Measurements from ENCODE around the gene EGFL8. TPM values are rescaled to one million over a fixed set of nuclear protein-coding genes. Genes with fewer than 3 reads are reported as not detected.
"Not testable (repeated sequence)": the region's sequence is repeated elsewhere in the genome, so short reads cannot be mapped to it uniquely, and the experiment has no call there.

Gene EGFL8
- total RNA-seq, 1 experiment from 2014 or later = 2.8 TPM

DNA sequence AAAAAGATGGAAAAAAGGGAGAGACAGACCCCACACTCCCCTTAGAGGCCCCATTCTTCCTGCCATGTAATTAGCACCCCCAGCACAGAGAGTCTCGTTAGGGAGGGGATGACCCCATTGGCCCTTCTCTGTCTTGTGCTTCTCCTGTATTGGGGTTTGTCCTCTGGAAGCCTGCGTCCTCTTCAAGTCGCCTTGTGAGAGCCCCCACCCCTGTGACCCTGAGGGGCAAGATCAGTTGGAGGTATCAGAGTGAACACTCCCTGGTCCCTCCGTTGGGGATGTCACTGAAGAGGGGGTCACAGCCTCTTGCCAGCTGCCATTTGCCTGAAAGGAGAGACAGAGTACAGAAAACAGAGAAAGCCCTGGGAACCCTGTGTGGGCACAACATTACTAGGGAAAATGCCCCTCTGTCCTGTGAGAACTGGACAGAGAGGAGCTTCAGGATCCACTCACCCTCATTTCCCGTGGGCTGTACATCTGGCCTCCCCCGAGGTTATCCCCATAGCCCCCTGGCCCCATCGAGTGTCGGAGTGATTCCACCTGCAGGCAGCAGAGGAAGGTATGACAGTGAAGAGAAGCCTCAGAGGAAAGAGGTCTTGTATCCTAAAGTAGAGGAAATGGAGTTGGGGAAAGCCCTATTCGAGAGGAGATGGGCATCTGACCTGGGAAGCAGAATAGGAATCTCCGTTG lies 21.9 kb downstream of the EGFL8 start:
- H3K4me3 ChIP-seq, DNase-seq, H3K36me3 ChIP-seq: not testable (repeated sequence)

DNA sequence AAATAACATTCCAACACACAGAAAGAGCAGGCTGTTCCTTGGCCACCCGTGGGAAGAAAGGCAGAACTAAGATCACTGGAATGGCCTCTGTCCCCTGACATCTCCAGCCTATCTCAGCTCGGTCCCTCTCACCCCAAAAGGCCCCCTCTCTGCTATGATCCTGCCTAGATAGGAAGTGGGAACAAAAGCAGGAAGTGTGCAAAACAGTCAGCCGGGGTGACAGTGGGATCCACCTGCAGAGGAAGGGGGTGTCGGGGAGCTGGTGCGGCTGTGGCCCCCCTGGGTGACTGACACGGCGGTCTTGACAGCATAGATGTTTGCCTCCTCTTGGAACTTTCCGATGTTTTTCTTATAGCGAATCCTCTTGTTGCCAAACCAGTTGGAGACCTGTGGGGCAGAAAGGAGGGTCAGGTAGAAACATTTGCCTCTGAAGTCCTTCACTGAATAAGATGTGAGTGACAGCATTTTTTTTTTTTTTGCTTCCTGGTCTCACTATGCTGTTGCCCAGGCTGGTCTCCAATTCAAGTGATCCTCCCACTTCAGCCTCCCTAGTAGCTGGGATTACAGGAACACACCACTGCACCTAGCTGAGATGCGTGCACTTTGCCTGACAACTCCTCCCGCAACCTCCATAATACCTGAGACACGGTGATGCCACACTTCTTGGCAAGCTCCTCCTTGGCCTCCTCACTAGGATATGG lies 22.8 kb downstream of the EGFL8 start:
- DNase-seq = no peak
- Histone ChIP-seq H3K4me3 (no peak overlapping the region), H3K36me3 (peaks cover 5% of the 10 kb centered on the region; the same call in 1 of the 2 replicates), H3K9me3 (no peaks in the 10 kb centered on the region), H3K27me3 (no peaks in the 10 kb centered on the region)

More for the DNA sequence above, 21.9 kb downstream of the EGFL8 start:
- H3K9me3 ChIP-seq, H3K27me3 ChIP-seq: not testable (repeated sequence)

DNA sequence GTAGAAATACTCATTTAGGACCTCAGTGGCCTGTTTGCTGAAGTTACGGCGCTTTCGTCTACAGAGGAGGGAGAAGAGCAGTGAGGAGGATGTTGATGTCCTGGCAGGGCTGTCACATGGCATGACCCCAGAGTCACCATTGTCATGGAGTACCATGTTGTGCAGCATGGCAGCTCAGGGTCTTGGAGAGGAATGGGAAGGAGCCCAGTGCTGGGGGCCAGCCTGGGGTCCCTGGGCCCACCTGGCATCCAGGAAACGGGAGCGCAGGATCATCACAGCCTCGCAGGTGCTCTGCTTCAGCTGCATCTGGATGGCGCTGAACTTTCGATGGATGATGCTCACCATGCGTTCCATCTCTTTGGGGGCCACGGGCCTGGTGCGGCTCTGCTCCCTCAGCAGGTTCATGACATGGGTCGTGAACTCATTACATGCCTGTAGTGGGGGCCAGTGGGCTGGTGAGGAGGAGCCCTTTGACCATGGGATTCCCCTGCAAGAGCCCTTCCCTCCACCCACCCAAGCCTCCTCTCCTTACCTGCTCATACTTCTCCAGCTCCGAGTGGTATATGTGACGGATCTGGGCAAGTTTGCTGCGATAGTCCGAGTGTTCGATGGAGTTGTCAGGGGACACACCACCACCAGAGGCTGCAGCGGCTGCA lies 23.5 kb downstream of the EGFL8 start:
- H3K4me3 ChIP-seq, H3K27me3 ChIP-seq, H3K36me3 ChIP-seq, DNase-seq, H3K9me3 ChIP-seq: not testable (repeated sequence)

DNA sequence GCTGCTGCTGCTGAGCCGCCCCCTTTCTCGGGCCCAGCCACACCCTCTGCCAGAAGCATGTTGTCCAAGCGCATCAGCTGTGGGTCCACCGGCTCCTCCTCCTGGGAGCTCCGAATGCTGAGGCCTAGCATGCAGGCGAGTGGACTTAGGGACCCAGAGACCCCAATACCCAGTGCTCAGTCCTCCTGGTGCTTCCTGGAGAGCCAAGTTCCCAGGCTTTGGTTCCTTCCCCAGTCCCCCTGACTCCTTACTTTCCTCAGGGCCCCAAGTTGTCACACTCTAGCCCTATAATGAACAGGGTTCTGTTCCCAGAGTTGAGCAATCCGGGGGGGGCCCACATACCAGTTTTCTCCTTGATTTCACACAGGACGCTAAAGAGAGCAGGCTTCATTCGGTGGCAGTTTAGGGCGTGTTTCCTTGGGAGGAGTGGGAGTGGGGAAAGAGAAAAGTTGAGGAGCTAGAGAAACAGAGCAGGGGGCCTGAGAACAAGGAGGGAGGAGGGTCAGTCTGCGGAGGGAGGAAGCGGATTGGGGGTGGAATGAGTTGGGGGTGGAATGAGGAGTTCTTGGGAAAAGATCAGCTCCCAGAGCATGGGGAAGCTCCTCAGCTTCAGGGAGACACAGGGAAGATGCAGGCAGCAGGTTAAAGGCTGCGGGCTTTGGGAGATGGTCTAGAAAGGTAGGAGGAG lies 24.1 kb downstream of the EGFL8 start:
- H3K9me3 ChIP-seq = no peaks in the 10 kb centered on the region
- peaks cover 5% of the 10 kb centered on the region; the same call in 1 of the 2 replicates for H3K36me3 ChIP-seq
- no peaks in the 10 kb centered on the region for H3K27me3 ChIP-seq
- no peak for DNase-seq
- peak overlapping the region; percentile 59 for H3K4me3 ChIP-seq

DNA sequence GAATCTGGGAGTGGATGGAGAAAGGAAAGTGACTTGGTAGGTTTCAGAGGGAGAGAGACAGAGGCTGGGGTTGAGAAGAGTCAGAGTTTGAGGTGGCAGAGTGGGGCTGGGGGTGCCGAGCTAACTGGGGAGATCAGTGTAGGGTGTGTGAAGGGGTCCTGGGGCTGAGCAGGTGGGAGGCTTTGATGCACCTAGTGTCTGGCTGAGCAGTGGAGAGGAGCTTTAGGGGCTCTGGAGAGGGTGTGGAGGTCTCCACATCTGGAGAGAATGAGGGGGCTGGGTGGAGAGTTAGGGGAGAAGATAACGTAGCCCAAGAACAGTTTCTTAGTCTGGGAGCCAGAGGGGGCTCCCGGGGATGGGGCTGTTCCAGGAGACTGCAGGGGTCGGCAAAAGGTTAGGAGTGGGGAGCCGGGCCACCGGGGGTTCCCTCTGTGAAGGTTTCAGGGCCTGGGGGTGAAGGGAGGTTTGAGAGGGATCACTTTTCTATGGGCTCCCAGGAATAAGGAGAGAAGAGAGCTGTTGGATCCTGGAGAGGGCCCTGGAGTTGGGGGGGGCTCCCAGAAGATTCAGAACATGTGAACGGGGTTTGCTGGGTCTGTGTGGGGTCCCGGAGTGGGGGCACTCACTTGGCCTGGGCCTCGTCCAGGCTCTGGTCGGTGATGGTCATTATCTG lies 24.8 kb downstream of the EGFL8 start:
- DNase-seq = no peak
- H3K27me3 ChIP-seq = no peaks in the 10 kb centered on the region
- no peaks in the 10 kb centered on the region for H3K9me3 ChIP-seq
- peak overlapping the region; percentile 59 for H3K4me3 ChIP-seq
- peaks cover 5% of the 10 kb centered on the region; the same call in 1 of the 2 replicates for H3K36me3 ChIP-seq

DNA sequence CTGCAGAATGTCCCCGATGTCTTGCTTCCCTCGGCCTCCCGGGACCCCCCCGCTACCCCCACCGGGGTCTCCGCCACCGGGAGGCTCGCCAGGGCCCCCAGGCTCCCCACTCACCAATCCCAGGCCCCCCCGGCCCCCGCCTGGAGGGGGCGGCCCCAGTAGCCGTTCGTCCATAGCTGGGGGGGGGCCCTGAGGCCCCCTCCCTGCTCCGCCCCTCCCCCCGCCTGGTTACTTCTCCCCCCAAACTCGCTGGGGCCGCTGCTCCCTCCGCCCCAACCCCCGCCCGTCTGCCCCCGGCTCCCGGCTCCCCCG lies 25.3 kb downstream of the EGFL8 start:
- Histone ChIP-seq H3K36me3 (peaks cover 5% of the 10 kb centered on the region; the same call in 1 of the 2 replicates), H3K4me3 (peak overlapping the region; percentile 59), H3K9me3 (no peaks in the 10 kb centered on the region), H3K27me3 (no peaks in the 10 kb centered on the region)
- DNase-seq = no peak

DNA sequence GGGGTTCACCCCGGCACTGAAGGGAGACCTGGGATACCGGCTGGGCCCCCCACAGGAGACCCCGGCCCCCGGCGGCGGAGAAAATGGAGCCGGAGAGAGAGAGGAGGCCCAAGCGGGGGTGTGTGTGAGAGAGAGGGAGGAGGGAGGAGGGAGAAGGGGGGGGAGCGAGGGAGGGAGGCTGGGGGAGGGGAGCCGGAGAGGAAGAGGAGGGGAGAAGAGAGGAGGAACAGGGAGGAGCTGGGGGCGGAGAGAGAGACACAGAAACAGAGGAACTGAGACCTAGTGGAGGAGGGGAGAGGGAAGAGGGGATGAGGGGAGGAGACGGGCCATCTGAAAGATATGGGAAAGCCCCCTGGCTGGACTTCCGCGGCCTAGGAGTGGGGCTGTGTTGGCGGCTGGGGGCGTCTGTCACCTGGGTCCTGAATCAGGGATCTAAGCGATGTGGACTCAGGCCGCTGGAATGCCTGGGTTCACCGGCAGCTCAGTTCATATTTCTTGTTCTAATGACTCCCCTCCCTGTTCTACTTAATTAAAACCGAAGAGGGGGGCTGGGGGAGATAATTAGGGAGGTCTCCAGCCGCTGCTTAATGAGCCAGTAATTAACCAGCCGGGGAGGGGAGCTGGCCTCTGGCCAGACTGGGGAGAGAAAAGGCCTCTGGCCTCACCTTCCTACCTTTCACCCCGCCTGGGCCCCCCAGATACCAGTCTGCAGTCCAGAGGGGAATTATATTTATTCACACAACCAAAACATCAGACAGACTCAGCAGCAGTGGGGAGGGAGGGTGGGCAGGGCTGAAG lies 25.9 kb downstream of the EGFL8 start, which contains the start of gene PBX2:
PBX2 (minus strand) TSS at position 149 of the 798 bp plus-strand sequence. CDS start 287 bp downstream, outside the sequence.
- DNase-seq = peak; percentile 83
- H3K27me3 ChIP-seq = no peaks in the 10 kb centered on the region
- no peaks in the 10 kb centered on the region for H3K9me3 ChIP-seq
- peak within 1 kb of the TSS; percentile 59 for H3K4me3 ChIP-seq
- peaks cover 5% of the 10 kb centered on the region; the same call in 1 of the 2 replicates for H3K36me3 ChIP-seq

DNA sequence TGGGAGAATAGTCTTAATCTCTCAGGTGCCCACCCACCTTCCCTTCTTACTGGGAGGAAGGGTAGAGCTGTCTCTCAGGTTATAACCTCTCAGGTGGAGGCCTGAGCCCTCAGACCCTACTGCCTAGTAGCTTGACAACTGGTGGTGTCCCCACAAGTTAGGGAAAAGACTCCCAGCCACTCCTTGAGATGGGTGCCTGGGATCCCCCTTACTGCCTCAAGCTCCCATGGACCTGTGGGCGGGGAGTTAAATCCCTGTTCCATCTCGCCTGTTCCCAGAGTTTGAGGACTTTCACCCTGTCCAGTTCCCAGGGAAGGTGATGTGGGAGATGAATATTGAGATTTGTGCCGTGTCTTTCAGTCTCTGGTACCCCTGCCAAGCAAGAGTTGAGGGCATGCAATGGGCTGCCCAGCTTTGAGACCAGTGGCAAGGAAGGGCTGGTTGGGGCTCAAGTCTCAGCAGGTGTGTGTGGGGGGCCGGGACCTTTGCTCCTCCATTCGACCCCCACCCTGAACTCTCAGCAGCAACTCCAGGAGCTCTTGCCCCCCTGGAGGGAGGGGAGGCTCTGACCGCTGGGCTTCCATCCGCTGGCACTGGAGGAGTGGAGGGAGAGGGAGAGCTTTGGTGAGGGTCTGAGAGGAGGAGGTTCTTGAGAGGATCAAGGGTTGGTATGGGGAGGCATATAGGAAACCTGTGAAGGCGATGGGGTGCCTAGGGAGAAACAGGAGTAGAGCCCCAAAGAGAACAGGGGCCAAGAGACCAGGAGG lies 26.7 kb downstream of the EGFL8 start:
- peaks cover 5% of the 10 kb centered on the region; the same call in 1 of the 2 replicates for H3K36me3 ChIP-seq
- no peaks in the 10 kb centered on the region for H3K9me3 ChIP-seq
- DNase-seq = no peak
- no peak overlapping the region for H3K4me3 ChIP-seq
- no peaks in the 10 kb centered on the region for H3K27me3 ChIP-seq

DNA sequence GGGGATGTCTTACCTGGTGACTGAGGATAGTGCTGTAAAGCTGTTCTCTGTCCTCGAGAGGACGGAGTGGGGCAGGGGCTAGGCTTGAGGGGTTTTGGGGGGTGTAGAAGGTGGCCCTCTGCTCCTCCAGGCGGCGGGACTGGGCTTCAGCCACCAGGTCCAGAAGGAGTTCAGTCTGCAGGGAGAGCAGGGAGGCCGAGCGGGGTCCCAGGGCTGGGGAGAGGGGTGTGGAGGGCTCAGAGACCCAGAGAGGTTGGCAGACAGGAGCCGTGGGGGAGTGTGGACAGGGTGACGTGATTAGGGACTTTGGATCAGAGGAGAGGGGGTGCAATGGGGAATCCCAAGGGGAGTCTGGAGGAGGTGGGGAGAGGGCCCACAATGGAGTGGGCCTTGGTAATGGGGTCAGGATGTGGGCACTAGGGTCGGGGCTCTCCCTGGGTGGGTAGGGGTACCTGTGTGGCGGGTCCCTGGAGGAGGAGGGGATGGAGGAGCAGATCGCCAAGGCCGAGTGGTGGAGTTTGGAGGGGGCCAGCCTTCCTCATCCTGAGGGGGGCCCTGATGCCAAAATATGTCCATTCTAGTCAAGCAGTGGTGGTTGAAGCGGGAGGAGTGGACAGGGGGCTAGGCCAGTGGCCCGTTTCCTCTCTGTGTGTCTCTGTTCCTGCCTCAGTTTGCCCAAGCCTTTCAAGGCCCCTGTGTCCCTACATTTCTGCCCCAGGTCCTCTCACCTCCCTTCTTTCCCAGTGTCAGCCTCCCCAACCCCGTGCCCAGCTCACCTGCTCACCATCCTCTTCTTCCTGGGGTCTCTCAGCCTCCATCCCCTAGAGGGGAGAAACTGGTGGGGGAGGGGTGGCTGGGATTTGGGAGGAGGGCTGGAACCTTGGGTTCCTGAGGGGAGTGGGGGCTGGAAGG lies 27.6 kb downstream of the EGFL8 start:
- H3K36me3 ChIP-seq = peaks cover 2% of the 10 kb centered on the region; the same call in 1 of the 2 replicates
- H3K4me3 ChIP-seq = no peak overlapping the region
- no peaks in the 10 kb centered on the region for H3K27me3 ChIP-seq
- DNase-seq = no peak
- no peaks in the 10 kb centered on the region for H3K9me3 ChIP-seq

DNA sequence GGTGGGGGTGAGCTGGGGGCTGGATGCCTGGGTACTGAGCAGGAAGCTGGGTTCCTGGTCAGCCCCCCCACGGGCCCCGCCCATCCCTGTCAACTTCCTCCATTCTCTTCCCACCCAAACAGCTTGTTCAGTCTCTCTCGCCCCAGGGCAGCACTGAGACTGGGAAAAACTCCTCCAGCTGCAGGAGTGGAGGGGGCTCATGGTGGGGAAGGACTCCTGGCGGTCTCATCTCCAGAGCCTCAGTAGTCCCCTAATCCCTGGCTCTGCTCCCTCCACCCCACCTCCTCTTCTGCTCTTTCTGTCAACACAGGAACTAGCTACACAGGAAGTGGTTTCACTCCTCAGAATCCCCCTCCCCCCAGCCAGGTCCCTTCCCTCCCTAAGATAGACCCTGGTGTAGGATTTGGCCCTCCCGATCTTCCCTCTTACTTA lies 28.2 kb downstream of the EGFL8 start, which contains the start of gene GPSM3:
GPSM3 (minus strand) TSS at position 36 of the 432 bp plus-strand sequence. CDS start 130 bp downstream, outside the sequence.
- DNase-seq = no peak

DNA sequence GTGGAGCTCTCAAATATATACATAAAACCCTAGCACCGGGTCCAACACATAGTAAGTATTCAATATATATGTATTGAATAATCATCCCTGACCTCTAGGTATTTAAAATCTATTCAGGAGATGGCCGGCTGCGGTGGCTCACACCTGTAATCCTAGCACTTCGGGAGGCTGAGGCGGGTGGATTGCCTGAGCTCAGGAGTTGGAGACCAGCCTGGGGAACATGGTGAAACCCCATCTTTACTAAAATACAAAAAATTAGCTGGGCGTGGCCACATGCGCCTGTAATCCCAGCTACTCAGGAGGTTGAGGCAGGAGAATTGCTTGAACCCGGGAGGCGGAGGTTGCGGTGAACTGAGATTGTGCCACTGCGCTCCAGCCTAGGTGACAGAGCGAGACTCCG lies 28.7 kb downstream of the EGFL8 start:
- not testable (repeated sequence) for H3K9me3 ChIP-seq, H3K4me3 ChIP-seq, H3K27me3 ChIP-seq, H3K36me3 ChIP-seq, DNase-seq

More for the DNA sequence above, 28.2 kb downstream of the EGFL8 start, which contains the start of gene GPSM3:
- H3K27me3 ChIP-seq = no peaks in the 10 kb centered on the region
- no peaks in the 10 kb centered on the region; the same call in 1 of the 2 replicates for H3K36me3 ChIP-seq
- H3K4me3 ChIP-seq = no peak within 1 kb of the TSS
- H3K9me3 ChIP-seq = no peaks in the 10 kb centered on the region

DNA sequence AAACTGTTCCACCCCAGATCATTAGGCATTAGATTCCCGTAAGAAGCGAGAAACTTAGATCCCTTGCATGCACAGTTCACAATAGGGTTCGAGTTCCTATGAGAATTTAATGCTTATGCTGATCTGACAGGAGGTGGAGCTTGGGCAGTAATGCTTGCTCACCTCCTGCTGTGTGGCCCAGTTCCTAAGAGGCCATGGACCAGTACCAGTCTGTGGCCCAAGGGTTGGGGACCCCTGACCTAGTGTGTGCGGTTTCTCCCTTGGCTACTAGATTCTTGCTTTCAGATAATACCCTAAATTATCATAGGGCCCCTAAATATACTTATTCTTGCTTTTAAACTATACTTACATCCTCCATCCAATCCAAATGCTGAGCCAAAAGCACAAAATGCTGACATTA lies 30.0 kb downstream of the EGFL8 start:
- Histone ChIP-seq H3K36me3 (no peaks in the 10 kb centered on the region), H3K4me3 (no peak overlapping the region), H3K27me3 (no peaks in the 10 kb centered on the region), H3K9me3 (no peaks in the 10 kb centered on the region)
- DNase-seq = no peak

DNA sequence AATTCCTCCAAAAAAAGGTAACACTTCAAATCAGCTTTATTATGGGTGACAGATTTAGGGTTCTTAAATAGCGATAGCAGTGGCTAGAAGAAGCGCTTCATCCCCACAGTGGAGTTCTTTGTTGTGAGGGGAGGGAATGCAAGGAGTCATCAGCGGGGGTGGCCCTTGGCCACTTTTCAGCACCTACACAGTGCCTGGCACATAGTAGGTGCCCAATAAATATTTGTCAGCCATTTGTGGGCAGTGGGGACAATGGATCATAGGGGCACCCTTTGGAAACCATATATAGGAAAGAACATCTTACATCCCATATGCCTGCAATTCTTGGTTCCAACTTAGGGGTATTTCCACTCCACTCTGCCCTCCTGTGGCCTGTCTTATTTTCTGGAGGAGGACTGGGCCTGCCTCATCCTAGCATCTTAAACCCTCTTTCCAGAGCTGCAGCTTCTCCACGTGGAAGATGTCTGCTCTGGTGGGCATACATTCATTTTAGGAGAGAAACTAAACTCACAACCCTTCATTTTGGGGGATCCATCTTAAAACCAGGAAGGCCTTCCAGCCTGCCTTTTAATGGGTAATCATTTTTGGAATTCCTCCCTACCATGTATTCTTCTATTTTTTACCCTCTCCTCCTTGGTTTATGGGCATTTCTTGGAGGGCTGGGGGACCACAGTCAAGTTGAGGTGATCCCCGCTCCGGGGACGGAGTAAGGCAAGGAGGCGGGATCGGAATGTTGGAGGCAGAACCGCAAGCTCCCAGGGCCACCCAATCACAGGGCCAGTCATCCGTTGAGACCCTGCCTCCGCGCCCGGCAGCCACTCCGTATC lies 30.6 kb downstream of the EGFL8 start:
- Histone ChIP-seq H3K27me3 (no peaks in the 10 kb centered on the region), H3K36me3 (no peaks in the 10 kb centered on the region), H3K4me3 (peak overlapping the region; percentile 53), H3K9me3 (no peaks in the 10 kb centered on the region)
- peak; percentile 30 for DNase-seq

Data from MG63 (cell line).